WTC11 (cell line): ENCODE results near the gene LTV1. TPM values are rescaled to one million over a fixed set of nuclear protein-coding genes. Genes with fewer than 3 reads are reported as not detected.
A peak's percentile ranks its signal among the peaks of the same experiment; 100 is the strongest.

Experiments
- ATAC-seq: fragments of 200-7000 bp; cut with Tn5 transposase; 2 replicates; pipeline ENCODE4 v1.10.0; 2021; ENCODE audit warnings: mild to moderate bottlenecking, moderate library complexity
- CTCF ChIA-PET: fragments of 300-600 bp; sonication (Branson Sonifier 250); formaldehyde crosslinking; loops from one replicate; lab custom pipeline; 2021; ENCODE audit warnings: antibody characterized with exemption; lab: Charles Lee
- POLR2A ChIA-PET: fragments of 350-600 bp; sonication (Branson Sonifier 250); formaldehyde crosslinking; loops from one replicate; lab custom pipeline; 2021; ENCODE audit warnings: antibody characterized with exemption; lab: Charles Lee
- DNase-seq: peaks from one replicate; pipeline ENCODE4 v3.0.0; 2021; ENCODE audit warnings: low spot score
- H3K27ac Mint-ChIP-seq: 2 replicates; pipeline ENCODE4 v1.8.0; 2021; ENCODE audit warnings: mixed read lengths
- H3K27me3 Mint-ChIP-seq: 2 replicates; pipeline ENCODE4 v1.8.0; 2021; ENCODE audit warnings: low read depth, mild to moderate bottlenecking, moderate library complexity, mixed read lengths
- H3K36me3 Mint-ChIP-seq: 2 replicates; pipeline ENCODE4 v1.8.0; 2021; ENCODE audit warnings: mixed read lengths
- H3K4me1 Mint-ChIP-seq: 2 replicates; pipeline ENCODE4 v1.8.0; 2022; ENCODE audit warnings: mixed read lengths
- H3K4me3 Mint-ChIP-seq: 2 replicates; pipeline ENCODE4 v1.8.0; 2021; ENCODE audit warnings: mild to moderate bottlenecking, moderate library complexity, mixed read lengths
- H3K9me3 Mint-ChIP-seq: 2 replicates; pipeline ENCODE4 v1.8.0; 2021; ENCODE audit warnings: mixed read lengths
- EMX1 ChIP-seq: fragments of 250-450 bp; sonication (Bioruptor Pico); IDR thresholded peaks from 2 replicates; pipeline ENCODE4 v1.8.0; 2021; ENCODE audit warnings: mild to moderate bottlenecking
- FOXK1 ChIP-seq: sonication (generic); formaldehyde crosslinking; IDR thresholded peaks from 2 replicates; pipeline ENCODE4 v1.8.0; 2022; ENCODE audit warnings: mild to moderate bottlenecking, moderate library complexity, missing genetic modification reagents
- GTF2I ChIP-seq: fragments of 250-450 bp; sonication (Bioruptor Pico); conservative IDR thresholded peaks from 2 replicates; pipeline ENCODE4 v1.4.0; 2021; ENCODE audit warnings: mild to moderate bottlenecking
- NFE2L1 ChIP-seq: sonication (generic); formaldehyde crosslinking; IDR thresholded peaks from 2 replicates; pipeline ENCODE4 v1.8.1; 2023; ENCODE audit warnings: missing genetic modification reagents
- NR2C2 ChIP-seq: sonication (generic); formaldehyde crosslinking; IDR thresholded peaks from 2 replicates; pipeline ENCODE4 v1.8.0; 2022; ENCODE audit warnings: mild to moderate bottlenecking, missing genetic modification reagents
- PRRX2 ChIP-seq: fragments of 250-450 bp; sonication (Bioruptor Pico); IDR thresholded peaks from 2 replicates; pipeline ENCODE4 v1.8.0; 2021; ENCODE audit warnings: mild to moderate bottlenecking
- TP53 ChIP-seq: sonication (generic); formaldehyde crosslinking; IDR thresholded peaks from 2 replicates; pipeline ENCODE4 v1.8.1; 2023; ENCODE audit warnings: mild to moderate bottlenecking, missing genetic modification reagents
- ZNF423 ChIP-seq: fragments of 250-450 bp; sonication (Bioruptor Pico); IDR thresholded peaks from 2 replicates; pipeline ENCODE4 v2.1.2; 2022; ENCODE audit warnings: mild to moderate bottlenecking, moderate library complexity
- total RNA-seq: library from RNA; stranded (reverse); gene quantifications from 3 replicates; pipeline ENCODE4 v1.2.3, GENCODE V29; 2021
- TF ChIP-seq, protein P1 (sequence below): sonication (generic); formaldehyde crosslinking; IDR thresholded peaks from 2 replicates; pipeline ENCODE4 v1.8.0; 2023; ENCODE audit warnings: mild to moderate bottlenecking, missing genetic modification reagents
- TF ChIP-seq, protein P2 (sequence below): sonication (generic); formaldehyde crosslinking; IDR thresholded peaks from 2 replicates; pipeline ENCODE4 v1.8.0; 2022; ENCODE audit warnings: mild to moderate bottlenecking, missing genetic modification reagents
- TF ChIP-seq, protein P3 (sequence below): sonication (generic); formaldehyde crosslinking; IDR thresholded peaks from 2 replicates; pipeline ENCODE4 v1.8.1; 2022; ENCODE audit warnings: low read depth, missing genetic modification reagents, borderline replicate concordance
- TF ChIP-seq, protein P4 (sequence below): sonication (generic); formaldehyde crosslinking; IDR thresholded peaks from 2 replicates; pipeline ENCODE4 v1.8.1; 2023; ENCODE audit warnings: mild to moderate bottlenecking, missing genetic modification reagents
- TF ChIP-seq, protein P5 (sequence below): sonication (generic); formaldehyde crosslinking; conservative IDR thresholded peaks from 2 replicates; pipeline ENCODE4 v1.8.1; 2022; ENCODE audit warnings: mild to moderate bottlenecking, missing genetic modification reagents
- TF ChIP-seq, protein P6 (sequence below): fragments of 250-450 bp; sonication (Bioruptor Pico); conservative IDR thresholded peaks from 2 replicates; pipeline ENCODE4 v1.9.0; 2021; ENCODE audit warnings: mild to moderate bottlenecking
- TF ChIP-seq, protein P7 (sequence below): sonication (generic); formaldehyde crosslinking; IDR thresholded peaks from 2 replicates; pipeline ENCODE4 v1.8.1; 2022; ENCODE audit warnings: mild to moderate bottlenecking, missing genetic modification reagents, moderate library complexity, borderline replicate concordance
- TF ChIP-seq, protein P8 (sequence below): fragments of 200-600 bp; IDR thresholded peaks from 2 replicates; pipeline ENCODE4 v1.8.0; 2022; ENCODE audit warnings: antibody characterized with exemption
- TF ChIP-seq, protein P9 (sequence below): fragments of 250-450 bp; sonication (Bioruptor Pico); IDR thresholded peaks from 2 replicates; pipeline ENCODE4 v1.8.0; 2021; ENCODE audit warnings: mild to moderate bottlenecking
- TF ChIP-seq, protein P10 (sequence below): fragments of 250-450 bp; sonication (Bioruptor Pico); IDR thresholded peaks from 2 replicates; pipeline ENCODE4 v1.9.0; 2021; ENCODE audit warnings: mild to moderate bottlenecking
- TF ChIP-seq, protein P11 (sequence below): sonication (generic); formaldehyde crosslinking; IDR thresholded peaks from 2 replicates; pipeline ENCODE4 v1.8.1; 2023; ENCODE audit warnings: mild to moderate bottlenecking, missing genetic modification reagents

Gene LTV1
- total RNA-seq, 1 experiment from 2014 or later = 37.7 TPM

DNA sequence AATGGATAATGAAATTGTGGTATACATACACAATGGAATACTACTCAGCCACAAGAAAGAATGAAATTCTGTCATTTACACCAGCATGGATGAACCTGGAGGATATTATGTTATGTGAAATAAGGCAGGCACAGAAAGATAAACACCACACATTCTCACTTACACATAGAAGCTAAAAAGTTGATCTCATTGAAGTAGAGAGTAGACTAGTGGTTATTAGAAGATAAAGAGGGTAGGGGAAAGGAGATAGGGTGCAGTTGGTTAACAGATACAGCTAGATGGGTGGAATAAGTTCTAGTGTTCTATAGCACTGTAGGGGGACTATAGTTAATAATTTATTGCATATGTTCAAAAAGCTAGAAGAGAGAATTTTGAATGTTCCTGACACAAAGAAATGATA lies 25.5 kb upstream of the LTV1 start (continued):
- TF ChIP-seq, protein P1, sequence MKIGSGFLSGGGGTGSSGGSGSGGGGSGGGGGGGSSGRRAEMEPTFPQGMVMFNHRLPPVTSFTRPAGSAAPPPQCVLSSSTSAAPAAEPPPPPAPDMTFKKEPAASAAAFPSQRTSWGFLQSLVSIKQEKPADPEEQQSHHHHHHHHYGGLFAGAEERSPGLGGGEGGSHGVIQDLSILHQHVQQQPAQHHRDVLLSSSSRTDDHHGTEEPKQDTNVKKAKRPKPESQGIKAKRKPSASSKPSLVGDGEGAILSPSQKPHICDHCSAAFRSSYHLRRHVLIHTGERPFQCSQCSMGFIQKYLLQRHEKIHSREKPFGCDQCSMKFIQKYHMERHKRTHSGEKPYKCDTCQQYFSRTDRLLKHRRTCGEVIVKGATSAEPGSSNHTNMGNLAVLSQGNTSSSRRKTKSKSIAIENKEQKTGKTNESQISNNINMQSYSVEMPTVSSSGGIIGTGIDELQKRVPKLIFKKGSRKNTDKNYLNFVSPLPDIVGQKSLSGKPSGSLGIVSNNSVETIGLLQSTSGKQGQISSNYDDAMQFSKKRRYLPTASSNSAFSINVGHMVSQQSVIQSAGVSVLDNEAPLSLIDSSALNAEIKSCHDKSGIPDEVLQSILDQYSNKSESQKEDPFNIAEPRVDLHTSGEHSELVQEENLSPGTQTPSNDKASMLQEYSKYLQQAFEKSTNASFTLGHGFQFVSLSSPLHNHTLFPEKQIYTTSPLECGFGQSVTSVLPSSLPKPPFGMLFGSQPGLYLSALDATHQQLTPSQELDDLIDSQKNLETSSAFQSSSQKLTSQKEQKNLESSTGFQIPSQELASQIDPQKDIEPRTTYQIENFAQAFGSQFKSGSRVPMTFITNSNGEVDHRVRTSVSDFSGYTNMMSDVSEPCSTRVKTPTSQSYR = no peak
- TF ChIP-seq, protein P2, sequence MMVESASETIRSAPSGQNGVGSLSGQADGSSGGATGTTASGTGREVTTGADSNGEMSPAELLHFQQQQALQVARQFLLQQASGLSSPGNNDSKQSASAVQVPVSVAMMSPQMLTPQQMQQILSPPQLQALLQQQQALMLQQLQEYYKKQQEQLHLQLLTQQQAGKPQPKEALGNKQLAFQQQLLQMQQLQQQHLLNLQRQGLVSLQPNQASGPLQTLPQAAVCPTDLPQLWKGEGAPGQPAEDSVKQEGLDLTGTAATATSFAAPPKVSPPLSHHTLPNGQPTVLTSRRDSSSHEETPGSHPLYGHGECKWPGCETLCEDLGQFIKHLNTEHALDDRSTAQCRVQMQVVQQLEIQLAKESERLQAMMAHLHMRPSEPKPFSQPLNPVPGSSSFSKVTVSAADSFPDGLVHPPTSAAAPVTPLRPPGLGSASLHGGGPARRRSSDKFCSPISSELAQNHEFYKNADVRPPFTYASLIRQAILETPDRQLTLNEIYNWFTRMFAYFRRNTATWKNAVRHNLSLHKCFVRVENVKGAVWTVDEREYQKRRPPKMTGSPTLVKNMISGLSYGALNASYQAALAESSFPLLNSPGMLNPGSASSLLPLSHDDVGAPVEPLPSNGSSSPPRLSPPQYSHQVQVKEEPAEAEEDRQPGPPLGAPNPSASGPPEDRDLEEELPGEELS = no peak
- TF ChIP-seq, protein P3, sequence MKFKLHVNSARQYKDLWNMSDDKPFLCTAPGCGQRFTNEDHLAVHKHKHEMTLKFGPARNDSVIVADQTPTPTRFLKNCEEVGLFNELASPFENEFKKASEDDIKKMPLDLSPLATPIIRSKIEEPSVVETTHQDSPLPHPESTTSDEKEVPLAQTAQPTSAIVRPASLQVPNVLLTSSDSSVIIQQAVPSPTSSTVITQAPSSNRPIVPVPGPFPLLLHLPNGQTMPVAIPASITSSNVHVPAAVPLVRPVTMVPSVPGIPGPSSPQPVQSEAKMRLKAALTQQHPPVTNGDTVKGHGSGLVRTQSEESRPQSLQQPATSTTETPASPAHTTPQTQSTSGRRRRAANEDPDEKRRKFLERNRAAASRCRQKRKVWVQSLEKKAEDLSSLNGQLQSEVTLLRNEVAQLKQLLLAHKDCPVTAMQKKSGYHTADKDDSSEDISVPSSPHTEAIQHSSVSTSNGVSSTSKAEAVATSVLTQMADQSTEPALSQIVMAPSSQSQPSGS (CRISPR knock-in tag) = no peak
- TF ChIP-seq NR2C2 (CRISPR knock-in tag) = no peak
- TF ChIP-seq, protein P4, sequence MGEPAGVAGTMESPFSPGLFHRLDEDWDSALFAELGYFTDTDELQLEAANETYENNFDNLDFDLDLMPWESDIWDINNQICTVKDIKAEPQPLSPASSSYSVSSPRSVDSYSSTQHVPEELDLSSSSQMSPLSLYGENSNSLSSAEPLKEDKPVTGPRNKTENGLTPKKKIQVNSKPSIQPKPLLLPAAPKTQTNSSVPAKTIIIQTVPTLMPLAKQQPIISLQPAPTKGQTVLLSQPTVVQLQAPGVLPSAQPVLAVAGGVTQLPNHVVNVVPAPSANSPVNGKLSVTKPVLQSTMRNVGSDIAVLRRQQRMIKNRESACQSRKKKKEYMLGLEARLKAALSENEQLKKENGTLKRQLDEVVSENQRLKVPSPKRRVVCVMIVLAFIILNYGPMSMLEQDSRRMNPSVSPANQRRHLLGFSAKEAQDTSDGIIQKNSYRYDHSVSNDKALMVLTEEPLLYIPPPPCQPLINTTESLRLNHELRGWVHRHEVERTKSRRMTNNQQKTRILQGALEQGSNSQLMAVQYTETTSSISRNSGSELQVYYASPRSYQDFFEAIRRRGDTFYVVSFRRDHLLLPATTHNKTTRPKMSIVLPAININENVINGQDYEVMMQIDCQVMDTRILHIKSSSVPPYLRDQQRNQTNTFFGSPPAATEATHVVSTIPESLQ (CRISPR knock-in tag) = no peak
- TF ChIP-seq, protein P5, sequence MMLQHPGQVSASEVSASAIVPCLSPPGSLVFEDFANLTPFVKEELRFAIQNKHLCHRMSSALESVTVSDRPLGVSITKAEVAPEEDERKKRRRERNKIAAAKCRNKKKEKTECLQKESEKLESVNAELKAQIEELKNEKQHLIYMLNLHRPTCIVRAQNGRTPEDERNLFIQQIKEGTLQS (CRISPR knock-in tag) = no peak
- TF ChIP-seq, protein P6, sequence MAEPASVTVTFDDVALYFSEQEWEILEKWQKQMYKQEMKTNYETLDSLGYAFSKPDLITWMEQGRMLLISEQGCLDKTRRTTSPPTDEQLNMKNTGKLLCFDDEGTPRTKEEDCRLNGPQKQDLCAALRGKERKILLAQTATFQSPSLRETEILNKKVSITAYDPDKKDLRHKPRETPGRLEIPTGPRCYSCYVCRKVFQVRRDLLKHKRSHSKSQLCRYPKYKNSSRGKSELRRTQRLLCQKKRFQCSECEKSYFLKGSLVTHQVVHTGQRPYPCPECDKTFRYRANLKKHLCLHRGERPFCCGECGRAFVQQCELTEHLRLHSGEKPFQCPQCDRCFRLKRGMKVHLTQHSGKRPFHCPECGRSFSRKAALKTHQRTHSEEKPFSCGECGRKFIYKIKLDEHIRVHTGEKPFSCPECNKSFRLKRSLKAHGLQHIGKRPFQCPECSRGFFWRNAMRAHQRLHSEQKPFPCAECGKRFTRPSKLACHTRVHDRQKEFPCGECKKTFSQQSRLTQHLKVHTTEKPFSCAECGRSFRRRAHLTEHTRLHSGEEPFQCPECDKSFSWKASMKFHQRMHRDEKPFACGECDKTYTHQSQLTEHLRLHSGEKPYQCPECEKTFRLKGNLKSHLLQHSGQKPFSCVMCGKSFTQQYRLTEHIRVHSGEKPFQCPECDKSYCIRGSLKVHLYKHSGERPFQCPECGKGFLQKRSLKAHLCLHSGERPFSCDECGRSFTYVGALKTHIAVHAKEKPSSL (CRISPR knock-in tag) = no peak
- TF ChIP-seq TP53 (CRISPR knock-in tag) = no peak

DNA sequence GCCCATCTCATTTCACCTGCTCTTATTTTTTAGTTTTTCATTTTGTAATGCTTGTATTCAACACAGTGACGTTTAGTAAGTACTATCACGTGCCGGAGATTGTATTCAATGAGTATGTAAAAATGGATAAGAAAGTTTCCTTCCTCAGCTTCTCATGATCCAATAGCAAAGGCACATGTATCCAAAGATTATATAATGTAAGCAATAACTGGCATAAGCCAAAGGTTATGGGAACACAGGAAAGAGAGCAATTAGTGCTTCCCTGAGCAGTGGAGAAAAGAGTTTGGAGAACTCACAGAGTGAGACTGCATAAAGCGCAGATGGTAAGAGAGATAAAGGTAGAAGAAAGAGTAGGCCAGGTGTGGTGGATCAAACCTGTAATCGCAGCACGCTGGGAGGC lies 21.8 kb upstream of the LTV1 start:
- H3K36me3 Mint-ChIP-seq = peaks cover 19% of the 10 kb centered on the region
- H3K27ac Mint-ChIP-seq = peak overlapping the region; percentile 33; the same call in 1 of the 2 replicates
- CTCF ChIA-PET = interaction anchor here (0.6 kb wide), 1 partner anchor 119 kb away, joined by 4 read pairs; no protein-coding TSS in a partner anchor
- H3K9me3 Mint-ChIP-seq = no peaks in the 10 kb centered on the region
- POLR2A ChIA-PET = no interaction called here
- H3K27me3 Mint-ChIP-seq = no peaks in the 10 kb centered on the region
- no peak overlapping the region for H3K4me3 Mint-ChIP-seq
- peaks cover 16% of the 10 kb centered on the region for H3K4me1 Mint-ChIP-seq
- DNase-seq (no peak), ATAC-seq (no peak)
- TF ChIP-seq, protein P7, sequence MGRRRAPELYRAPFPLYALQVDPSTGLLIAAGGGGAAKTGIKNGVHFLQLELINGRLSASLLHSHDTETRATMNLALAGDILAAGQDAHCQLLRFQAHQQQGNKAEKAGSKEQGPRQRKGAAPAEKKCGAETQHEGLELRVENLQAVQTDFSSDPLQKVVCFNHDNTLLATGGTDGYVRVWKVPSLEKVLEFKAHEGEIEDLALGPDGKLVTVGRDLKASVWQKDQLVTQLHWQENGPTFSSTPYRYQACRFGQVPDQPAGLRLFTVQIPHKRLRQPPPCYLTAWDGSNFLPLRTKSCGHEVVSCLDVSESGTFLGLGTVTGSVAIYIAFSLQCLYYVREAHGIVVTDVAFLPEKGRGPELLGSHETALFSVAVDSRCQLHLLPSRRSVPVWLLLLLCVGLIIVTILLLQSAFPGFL (CRISPR knock-in tag) = no peak
- TF ChIP-seq FOXK1 = no peak
- TF ChIP-seq, protein P8, sequence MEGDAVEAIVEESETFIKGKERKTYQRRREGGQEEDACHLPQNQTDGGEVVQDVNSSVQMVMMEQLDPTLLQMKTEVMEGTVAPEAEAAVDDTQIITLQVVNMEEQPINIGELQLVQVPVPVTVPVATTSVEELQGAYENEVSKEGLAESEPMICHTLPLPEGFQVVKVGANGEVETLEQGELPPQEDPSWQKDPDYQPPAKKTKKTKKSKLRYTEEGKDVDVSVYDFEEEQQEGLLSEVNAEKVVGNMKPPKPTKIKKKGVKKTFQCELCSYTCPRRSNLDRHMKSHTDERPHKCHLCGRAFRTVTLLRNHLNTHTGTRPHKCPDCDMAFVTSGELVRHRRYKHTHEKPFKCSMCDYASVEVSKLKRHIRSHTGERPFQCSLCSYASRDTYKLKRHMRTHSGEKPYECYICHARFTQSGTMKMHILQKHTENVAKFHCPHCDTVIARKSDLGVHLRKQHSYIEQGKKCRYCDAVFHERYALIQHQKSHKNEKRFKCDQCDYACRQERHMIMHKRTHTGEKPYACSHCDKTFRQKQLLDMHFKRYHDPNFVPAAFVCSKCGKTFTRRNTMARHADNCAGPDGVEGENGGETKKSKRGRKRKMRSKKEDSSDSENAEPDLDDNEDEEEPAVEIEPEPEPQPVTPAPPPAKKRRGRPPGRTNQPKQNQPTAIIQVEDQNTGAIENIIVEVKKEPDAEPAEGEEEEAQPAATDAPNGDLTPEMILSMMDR = no peak
- TF ChIP-seq ZNF423 = no peak
- TF ChIP-seq, protein P9, sequence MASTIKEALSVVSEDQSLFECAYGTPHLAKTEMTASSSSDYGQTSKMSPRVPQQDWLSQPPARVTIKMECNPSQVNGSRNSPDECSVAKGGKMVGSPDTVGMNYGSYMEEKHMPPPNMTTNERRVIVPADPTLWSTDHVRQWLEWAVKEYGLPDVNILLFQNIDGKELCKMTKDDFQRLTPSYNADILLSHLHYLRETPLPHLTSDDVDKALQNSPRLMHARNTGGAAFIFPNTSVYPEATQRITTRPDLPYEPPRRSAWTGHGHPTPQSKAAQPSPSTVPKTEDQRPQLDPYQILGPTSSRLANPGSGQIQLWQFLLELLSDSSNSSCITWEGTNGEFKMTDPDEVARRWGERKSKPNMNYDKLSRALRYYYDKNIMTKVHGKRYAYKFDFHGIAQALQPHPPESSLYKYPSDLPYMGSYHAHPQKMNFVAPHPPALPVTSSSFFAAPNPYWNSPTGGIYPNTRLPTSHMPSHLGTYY (CRISPR knock-in tag) = no peak
- no peak for TF ChIP-seq EMX1
- TF ChIP-seq, protein P10, sequence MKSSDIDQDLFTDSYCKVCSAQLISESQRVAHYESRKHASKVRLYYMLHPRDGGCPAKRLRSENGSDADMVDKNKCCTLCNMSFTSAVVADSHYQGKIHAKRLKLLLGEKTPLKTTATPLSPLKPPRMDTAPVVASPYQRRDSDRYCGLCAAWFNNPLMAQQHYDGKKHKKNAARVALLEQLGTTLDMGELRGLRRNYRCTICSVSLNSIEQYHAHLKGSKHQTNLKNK (CRISPR knock-in tag) = no peak
- TF ChIP-seq GTF2I (CRISPR knock-in tag) = no peak
- TF ChIP-seq, protein P11, sequence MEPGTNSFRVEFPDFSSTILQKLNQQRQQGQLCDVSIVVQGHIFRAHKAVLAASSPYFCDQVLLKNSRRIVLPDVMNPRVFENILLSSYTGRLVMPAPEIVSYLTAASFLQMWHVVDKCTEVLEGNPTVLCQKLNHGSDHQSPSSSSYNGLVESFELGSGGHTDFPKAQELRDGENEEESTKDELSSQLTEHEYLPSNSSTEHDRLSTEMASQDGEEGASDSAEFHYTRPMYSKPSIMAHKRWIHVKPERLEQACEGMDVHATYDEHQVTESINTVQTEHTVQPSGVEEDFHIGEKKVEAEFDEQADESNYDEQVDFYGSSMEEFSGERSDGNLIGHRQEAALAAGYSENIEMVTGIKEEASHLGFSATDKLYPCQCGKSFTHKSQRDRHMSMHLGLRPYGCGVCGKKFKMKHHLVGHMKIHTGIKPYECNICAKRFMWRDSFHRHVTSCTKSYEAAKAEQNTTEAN (CRISPR knock-in tag) = no peak
- TF ChIP-seq NFE2L1 (CRISPR knock-in tag) = no peak
- no peak for TF ChIP-seq PRRX2 (CRISPR knock-in tag)
